ENCODE data around the gene HGFAC.
"Not testable (repeated sequence)": the region's sequence is repeated elsewhere in the genome, so short reads cannot be mapped to it uniquely, and the experiment has no call there.

HGFAC gene

GRCh38 chr4:3442959-3443749, 1.4 kb downstream of the HGFAC start:
- peak; percentile 90 for DNase-seq (ENCODE audit: low spot score)

GRCh38 chr4:3443750-3444309, 2.1 kb downstream of the HGFAC start:
- DNase-seq (ENCODE audit: low spot score), result no peak

GRCh38 chr4:3444351-3445110, 2.8 kb downstream of the HGFAC start:
- no peak for DNase-seq (ENCODE audit: low spot score)

GRCh38 chr4:3445111-3445820, 3.5 kb downstream of the HGFAC start:
- no peak for DNase-seq (ENCODE audit: low spot score)

- DNase-seq (ENCODE audit: low spot score), result no peak
Observed at GRCh38 chr4:3445829-3446545, 4.2 kb downstream of the HGFAC start.

GRCh38 chr4:3446631-3447320, 5.0 kb downstream of the HGFAC start:
- DNase-seq (ENCODE audit: low spot score), result no peak

- DNase-seq (ENCODE audit: low spot score), result no peak
Observed at GRCh38 chr4:3447431-3448395, 5.9 kb downstream of the HGFAC start.

- no peak for DNase-seq (ENCODE audit: low spot score)
Observed at GRCh38 chr4:3449047-3449573, 7.3 kb downstream of the HGFAC start.

GRCh38 chr4:3449574-3450534, 8.1 kb downstream of the HGFAC start:
- no peak for DNase-seq (ENCODE audit: low spot score)

- DNase-seq (ENCODE audit: low spot score), result no peak
Observed at GRCh38 chr4:3450643-3451042, 8.9 kb downstream of the HGFAC start.

- DNase-seq (ENCODE audit: low spot score), result peak; percentile 85
Observed at GRCh38 chr4:3451956-3452355, 10.2 kb downstream of the HGFAC start.

- DNase-seq (ENCODE audit: low spot score), result no peak
Observed at GRCh38 chr4:3452376-3452775, 10.6 kb downstream of the HGFAC start.

GRCh38 chr4:3455596-3455995, 13.8 kb downstream of the HGFAC start:
- not testable (repeated sequence) for DNase-seq (ENCODE audit: low spot score)

- DNase-seq (ENCODE audit: low spot score), result no peak
Observed at GRCh38 chr4:3458371-3458770, 16.6 kb downstream of the HGFAC start.

GRCh38 chr4:3459156-3459555, 17.4 kb downstream of the HGFAC start:
- not testable (repeated sequence) for DNase-seq (ENCODE audit: low spot score)

GRCh38 chr4:3460926-3461325, 19.2 kb downstream of the HGFAC start:
- DNase-seq (ENCODE audit: low spot score), result no peak

- no peak for DNase-seq (ENCODE audit: low spot score)
Observed at GRCh38 chr4:3461515-3462291, 19.9 kb downstream of the HGFAC start.

GRCh38 chr4:3462321-3462789, 20.6 kb downstream of the HGFAC start:
- DNase-seq (ENCODE audit: low spot score), result no peak
